Fibroblast of the aortic adventitia (primary cell): ENCODE data around the gene SYT1. TPM values are rescaled to one million over a fixed set of nuclear protein-coding genes. Genes with fewer than 3 reads are reported as not detected.
A peak's percentile ranks its signal among the peaks of the same experiment; 100 is the strongest.

ENCODE experiments used
- DNase-seq: peaks from one replicate; pipeline ENCODE4 v3.0.0-alpha.2; 2010; ENCODE audit warnings: low read depth
- H3K4me3 ChIP-seq: 2 replicates; pipeline ENCODE4 v1.5.1; 2011; ENCODE audit warnings: low read depth, mild to moderate bottlenecking, control low read depth, low read length, moderate library complexity
- total RNA-seq: library from RNA; depleted of rRNA; stranded (reverse); fragments of >200 nt; gene quantifications from 2 replicates; pipeline ENCODE4 v1.2.3, GENCODE V29; 2012; ENCODE audit warnings: low replicate concordance
- TF ChIP-seq, protein P1 (sequence below): IDR thresholded peaks from 2 replicates; pipeline ENCODE4 v1.5.1; 2011; ENCODE audit warnings: mild to moderate bottlenecking, low read length, control low read depth, inconsistent platforms; ENCODE audit not compliant: insufficient read depth

Gene SYT1
- total RNA-seq, 1 donor, result 43.3 TPM

DNA sequence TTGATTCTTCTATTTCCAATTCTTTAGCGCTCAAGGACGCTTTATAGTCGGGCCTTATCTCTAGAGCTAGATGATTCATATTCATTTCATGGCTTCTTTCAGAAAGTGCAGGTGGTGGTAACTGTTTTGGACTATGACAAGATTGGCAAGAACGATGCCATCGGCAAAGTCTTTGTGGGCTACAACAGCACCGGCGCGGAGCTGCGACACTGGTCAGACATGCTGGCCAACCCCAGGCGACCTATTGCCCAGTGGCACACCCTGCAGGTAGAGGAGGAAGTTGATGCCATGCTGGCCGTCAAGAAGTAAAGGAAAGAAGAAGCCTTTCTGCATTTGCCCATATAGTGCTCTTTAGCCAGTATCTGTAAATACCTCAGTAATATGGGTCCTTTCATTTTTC, 584.2 kb downstream of the SYT1 start:
- no peak overlapping the region for H3K4me3 ChIP-seq
- TF ChIP-seq, protein P1, sequence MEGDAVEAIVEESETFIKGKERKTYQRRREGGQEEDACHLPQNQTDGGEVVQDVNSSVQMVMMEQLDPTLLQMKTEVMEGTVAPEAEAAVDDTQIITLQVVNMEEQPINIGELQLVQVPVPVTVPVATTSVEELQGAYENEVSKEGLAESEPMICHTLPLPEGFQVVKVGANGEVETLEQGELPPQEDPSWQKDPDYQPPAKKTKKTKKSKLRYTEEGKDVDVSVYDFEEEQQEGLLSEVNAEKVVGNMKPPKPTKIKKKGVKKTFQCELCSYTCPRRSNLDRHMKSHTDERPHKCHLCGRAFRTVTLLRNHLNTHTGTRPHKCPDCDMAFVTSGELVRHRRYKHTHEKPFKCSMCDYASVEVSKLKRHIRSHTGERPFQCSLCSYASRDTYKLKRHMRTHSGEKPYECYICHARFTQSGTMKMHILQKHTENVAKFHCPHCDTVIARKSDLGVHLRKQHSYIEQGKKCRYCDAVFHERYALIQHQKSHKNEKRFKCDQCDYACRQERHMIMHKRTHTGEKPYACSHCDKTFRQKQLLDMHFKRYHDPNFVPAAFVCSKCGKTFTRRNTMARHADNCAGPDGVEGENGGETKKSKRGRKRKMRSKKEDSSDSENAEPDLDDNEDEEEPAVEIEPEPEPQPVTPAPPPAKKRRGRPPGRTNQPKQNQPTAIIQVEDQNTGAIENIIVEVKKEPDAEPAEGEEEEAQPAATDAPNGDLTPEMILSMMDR, result no peak
- DNase-seq, result no peak

DNA sequence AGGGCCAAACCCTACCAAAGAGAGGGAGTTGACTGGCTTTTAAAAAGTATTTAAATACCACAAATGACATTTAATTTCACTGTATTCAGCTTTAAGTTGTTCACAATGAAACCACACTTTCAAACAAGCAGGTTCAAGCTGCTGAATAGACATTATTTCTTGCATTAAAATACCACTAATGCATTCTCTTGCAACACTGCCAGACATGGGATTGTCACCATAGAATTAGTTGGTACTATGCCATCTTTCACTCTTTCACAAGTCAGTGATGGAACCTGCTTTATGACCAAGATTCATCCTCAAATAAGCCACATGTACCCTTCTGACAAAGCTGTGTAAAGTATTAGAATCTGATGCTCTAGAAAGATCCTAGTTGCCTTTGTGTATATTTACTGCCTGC, 586.8 kb downstream of the SYT1 start:
- H3K4me3 ChIP-seq, result no peak overlapping the region
- DNase-seq, result peak; percentile 3
- TF ChIP-seq, protein P1, result no peak

DNA sequence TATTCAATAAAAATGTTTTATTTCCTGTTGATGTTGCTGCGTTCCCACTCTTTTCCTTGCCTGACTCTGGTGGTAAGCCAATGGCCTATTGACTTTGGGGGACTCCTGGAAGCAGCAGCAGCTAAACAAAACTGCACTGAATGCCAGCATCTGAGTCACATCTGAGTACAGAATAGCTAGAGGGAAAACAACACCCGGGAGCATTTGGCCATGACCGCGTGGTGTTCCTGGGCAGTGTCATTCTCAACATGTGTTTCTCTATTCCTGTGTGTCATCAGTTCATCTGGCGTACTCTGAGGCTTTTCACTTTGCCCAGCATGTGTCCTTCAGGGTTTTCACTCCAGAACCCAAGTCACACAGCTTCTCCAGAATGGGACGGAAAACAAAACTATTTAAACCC, 587.4 kb downstream of the SYT1 start:
- DNase-seq, result peak; percentile 86
- no peak overlapping the region for H3K4me3 ChIP-seq
- TF ChIP-seq, protein P1, result no peak

DNA sequence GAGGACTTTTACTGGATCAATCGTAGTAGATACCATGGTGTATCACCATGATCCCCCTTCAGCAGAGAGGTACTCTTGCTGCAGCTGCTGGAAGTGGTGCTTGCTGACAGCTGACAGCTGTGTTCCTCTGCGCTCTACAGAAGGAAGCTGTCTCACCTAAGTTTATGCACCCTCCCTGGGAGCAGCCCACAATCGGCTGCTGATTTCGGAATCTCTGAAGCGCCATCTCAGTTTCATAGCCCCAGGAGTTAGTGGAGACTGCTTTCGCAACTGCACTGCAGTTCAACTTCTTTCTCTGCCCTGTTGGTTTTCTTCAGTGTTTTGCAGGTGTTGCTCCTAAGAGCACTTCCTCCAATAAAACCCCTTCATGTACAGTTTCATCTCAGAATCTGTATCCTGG, 588.3 kb downstream of the SYT1 start:
- DNase-seq, result no peak
- TF ChIP-seq, protein P1, result no peak
- no peak overlapping the region for H3K4me3 ChIP-seq

DNA sequence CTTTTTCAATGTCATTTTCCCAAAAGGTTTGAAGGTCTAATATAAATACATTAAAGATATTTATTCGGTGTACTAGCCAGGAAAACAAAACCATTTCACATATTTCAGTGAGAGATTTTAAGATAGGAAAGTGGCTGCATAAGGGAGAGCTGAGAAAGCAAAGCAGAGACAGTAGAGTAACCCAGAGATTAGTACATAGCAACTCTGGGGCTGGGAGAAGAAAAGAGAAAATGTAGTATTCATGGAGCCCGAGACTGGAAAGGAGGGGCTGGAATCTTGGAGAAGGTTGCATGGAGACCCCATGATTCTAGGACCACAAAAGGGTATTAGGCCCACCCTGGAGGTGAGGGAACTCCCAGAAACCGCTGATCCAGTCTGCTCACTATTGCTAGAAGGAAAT, 589.2 kb downstream of the SYT1 start:
- no peak overlapping the region for H3K4me3 ChIP-seq

DNA sequence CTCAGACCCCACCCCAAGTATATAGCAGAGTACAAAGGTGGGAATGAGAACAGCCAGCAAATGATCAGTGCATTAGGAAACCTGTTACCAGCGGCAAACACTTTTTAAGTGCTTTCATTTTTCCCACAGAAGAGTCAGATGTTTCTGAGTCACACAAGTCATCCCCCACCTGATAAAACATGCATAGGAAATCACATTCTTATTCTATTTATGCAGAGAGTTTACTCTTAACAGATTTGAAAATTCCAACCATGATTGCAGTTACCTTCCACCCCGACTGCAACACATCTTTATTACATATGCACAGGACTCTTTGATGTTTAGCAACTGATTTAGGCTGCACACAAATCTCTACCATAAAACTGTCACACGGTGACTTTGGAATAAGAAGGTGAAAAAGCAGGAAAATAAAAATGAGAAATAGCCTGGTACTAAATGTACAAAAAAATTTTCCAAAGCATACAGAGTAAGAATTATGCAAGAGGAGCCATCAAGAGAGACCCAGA, 589.8 kb downstream of the SYT1 start:
- no peak overlapping the region for H3K4me3 ChIP-seq
- DNase-seq, result peak; percentile 44
- TF ChIP-seq, protein P1, result no peak

More for the DNA sequence above, 589.2 kb downstream of the SYT1 start:
- peak; percentile 11 for DNase-seq
- TF ChIP-seq, protein P1, result no peak

DNA sequence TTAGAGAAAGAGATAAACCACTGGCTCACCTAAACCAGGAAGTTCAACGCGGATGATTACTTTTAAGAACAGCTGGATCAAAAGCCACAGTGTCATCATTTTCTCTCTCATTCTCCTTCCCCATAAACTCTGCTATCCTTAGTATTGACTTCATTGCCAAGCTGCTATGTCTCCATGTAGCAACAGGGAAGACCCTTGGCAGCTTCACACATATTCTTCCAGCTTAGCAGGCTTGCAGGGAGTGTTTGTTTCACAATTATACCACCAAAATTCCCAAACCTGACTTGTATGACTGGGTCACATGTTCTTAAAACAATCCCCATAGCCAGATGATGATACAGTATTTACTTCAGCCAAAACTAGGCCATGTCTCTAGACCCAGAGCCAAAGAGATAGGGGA, 590.7 kb downstream of the SYT1 start:
- TF ChIP-seq, protein P1, result no peak
- peak; percentile 66 for DNase-seq

More for the DNA sequence above, 590.7 kb downstream of the SYT1 start:
- no peak overlapping the region for H3K4me3 ChIP-seq
